GM18508 (cell line): ENCODE measurements around the gene BAG3.

Experiments
- ATAC-seq: cut with Tn5 transposase; IDR thresholded peaks from one replicate; pipeline ENCODE4 v1.9.1; 2021; ENCODE audit warnings: moderate number of reproducible peaks; ENCODE audit not compliant: insufficient read depth, unreplicated experiment

BAG3 gene

DNA sequence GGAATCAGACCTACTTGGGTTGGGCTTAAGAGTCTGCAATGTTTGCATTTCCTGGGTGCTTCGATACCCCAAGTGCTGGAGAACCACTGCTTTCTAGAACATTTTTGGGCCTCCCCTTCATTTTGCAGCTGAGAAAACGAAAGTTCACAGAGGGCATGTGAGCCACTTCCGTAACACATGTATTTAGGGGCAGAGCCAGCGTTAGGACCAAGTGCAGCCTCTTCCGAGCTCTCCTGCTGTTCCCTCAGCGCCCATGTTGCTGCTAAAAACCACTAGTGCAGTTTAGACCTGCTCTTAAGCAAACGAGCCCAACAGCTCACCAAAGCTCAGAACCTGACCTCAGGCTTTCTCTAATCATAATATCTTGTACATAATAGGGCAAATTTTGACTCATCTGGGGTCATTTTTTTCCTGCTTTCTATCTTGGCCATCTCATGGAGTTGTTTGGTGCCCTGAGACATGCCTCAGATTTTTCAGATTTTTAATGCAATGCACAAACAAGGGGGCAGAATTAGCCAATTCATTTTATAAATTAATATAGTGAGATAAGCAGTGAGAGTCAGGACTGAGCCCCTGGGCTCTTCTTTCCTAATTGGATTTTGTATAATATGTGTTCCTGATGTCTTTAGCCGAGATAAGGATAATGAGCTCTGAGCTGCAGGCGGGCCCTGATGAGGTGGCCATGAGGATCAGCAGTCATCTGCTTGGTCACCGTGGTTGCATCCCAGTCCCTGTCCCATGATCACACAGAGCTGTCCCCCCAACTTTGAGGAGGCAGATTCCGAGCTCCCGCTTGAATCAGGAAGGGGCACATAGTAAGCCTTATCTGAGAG is 12.9 kb downstream of the BAG3 start:
- no peak for ATAC-seq

GRCh38 chr10:119665901-119666708 is 14.9 kb downstream of the BAG3 start:
- no peak for ATAC-seq

GRCh38 chr10:119666709-119667004 is 15.5 kb downstream of the BAG3 start:
- ATAC-seq, result no peak

DNA sequence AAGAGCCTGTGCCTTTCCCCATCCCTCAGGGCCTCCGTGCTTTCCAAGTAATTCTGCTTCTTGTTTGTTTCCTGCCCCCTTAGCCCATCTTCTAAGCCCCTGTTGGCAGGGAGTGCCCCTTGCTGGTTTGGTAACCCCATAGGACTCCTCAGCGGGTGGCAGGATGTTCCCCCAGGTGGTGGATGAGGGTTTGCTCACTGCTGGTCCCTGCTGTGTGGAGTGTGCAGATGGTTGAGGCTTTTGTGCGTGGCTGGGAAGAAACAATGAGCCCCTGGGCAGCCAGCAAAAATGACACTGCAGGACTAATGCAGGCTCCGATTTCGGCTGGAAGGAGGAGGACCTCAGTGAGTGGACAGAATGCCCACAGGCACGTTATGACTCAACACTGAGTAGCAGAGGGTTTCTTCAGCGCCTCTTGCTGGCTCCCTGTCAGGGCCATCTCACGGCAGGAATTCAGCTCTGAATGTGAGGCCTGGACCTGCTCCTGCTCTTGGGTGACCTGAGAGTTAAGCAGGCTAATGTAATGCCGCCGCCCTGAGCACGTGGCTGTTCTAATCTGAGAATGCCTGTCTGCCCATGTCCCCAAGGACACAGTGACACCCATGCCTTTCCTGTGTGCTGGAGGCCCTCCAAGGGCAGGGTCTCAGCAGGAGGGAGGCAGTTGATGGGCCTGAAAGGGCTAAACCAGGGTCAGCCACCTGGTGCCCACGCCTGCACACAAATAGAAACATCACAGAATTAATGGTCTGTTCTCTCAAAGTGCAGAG is 16.6 kb downstream of the BAG3 start:
- no peak for ATAC-seq

DNA sequence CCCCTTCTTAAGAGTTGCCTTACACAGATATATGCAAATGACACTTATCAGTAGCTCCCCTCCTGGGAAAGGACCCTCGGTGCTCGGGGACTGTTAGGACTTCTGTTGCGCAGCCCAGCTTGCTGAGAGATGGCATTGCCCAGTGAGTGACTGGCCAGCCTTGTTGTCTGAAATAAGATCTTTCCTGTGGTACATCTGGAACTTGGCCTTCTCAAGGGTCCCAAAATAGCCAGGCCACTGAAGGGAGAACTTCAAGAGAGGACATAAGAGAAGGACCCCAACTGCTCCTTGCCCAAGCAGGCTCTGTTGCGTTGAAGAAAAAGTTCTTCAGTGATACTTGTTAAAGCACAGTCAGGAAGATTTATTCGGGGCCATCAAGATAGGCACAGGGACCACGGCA is 17.3 kb downstream of the BAG3 start:
- ATAC-seq, result no peak

DNA sequence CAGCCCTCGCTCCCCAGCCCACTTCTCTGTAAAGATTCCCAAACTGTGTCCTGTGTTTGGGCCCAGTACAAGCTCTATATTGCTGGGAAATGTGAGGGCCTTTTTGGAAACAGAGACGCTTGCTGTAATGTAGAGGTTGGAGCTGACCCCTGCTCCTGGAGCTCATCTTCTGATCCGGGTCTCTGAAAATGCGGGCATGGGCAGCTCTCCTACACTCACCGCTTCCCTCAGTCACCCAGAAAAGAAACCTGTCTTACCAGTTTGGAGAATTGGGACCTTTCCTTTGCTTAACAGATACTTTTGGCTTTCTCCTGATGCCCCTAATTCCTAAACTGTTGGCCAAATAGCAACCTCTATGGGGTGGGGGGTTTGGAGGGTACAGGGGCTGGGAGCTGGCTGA is 18.2 kb downstream of the BAG3 start:
- no peak for ATAC-seq

DNA sequence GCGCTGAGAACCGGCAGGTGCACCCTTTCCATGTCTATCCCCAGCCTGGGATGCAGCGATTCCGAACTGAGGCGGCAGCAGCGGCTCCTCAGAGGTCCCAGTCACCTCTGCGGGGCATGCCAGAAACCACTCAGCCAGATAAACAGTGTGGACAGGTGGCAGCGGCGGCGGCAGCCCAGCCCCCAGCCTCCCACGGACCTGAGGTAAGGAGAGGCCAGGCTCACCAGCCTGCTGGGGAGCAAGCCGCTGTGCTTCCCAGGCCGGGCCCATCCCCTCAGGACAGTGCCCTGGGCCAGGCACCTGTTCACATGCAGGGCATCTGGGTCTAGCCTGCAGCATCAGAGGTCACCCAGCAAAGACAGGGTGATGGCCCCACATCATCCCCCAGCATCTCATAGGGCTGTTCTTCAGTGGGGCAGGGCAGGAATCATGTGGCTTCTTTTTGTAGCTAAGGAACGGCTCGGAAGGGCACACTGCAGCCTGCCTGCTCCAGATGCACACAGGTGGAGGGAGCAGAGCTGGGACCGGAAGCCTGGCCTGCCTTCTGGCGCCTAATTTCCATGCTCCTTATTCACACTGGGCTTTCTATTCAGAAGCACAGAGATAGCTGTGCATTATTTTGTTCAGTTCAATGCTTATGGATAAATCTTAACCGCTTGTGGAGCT is 18.9 kb downstream of the BAG3 start:
- no peak for ATAC-seq

- no peak for ATAC-seq
Observed at GRCh38 chr10:119670717-119671116, 19.5 kb downstream of the BAG3 start.

GRCh38 chr10:119671381-119671780 is 20.2 kb downstream of the BAG3 start:
- ATAC-seq, result no peak

- ATAC-seq, result no peak
Observed at GRCh38 chr10:119672291-119672690, 21.1 kb downstream of the BAG3 start.

- no peak for ATAC-seq
Observed at GRCh38 chr10:119673271-119673670, 22.1 kb downstream of the BAG3 start.

DNA sequence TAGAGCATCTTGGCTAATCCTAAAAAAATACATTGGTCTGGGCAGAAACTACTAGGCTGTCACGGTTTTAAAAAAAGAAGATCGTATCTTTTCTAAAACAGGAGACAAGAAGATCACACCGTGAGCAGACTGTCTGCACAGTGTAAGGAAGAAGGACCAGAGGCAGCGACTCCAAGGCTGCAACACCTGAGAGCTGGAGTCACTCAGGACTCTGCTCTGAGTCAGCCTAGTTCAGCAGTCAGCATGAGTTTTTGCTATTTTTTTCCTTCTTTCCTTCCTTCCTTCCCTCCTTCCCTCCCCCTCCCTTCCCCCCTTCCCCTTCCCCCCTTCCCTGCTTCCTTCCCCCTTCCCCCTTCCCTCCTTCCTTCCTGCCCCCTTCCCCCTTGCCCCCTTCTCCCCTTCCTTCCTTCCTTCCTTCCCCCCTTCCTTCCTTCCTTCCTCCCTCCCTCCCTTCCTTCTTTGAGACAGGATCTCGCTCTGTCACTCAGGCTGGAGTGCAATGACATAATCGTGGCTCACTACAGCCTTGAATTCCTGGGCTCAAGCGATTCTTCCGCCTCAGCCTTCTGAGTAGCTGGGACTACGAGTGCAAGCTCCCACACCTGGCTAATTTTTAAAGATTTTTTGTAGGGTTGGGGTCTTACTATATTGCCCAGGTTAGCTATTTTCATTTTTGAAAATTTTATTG is 24.4 kb downstream of the BAG3 start:
- ATAC-seq, result no peak

DNA sequence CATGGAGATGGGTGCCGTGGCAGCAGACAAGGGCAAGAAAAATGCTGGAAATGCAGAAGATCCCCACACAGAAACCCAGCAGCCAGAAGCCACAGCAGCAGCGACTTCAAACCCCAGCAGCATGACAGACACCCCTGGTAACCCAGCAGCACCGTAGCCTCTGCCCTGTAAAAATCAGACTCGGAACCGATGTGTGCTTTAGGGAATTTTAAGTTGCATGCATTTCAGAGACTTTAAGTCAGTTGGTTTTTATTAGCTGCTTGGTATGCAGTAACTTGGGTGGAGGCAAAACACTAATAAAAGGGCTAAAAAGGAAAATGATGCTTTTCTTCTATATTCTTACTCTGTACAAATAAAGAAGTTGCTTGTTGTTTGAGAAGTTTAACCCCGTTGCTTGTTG is 25.9 kb downstream of the BAG3 start:
- ATAC-seq, result no peak

DNA sequence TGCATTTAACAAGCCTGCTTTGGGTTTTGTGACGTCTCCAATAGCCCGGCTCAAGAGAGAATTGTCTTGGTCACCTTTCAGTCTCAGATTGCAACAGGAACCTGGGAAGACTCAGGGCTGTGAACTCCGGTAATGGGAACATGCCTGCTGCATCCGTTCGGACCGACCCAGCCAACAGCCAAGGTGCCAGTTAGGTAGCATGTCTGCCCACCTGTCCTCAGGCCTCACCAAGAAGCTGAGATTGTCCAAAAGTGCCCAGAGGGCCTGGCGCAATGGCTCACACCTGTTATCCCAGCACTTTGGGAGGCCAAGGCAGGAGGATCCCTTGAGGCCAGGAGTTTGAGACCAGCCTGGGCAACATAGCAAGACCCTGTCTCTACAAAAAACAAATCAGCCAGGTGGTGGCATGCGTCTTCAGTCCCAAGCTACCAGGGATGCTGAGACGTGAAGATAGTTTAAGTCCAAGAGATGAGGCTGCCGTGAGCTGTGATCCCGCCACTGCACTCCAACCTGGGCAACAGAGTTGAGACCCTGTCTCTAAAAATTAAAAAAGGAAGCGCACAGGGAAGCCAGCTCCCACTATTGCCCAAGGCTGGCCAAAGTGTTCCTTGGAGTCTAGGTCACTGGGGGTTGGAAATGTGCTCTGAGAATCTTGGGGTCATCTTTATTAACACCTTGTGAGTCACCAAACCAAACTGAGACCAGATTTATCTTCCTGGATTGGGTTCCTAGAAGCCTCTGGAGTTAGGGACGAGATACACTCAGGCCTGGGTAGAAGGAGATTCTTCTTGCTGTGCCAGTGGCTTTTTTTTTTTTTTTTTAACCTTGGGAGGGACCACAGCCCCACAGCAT is 26.9 kb downstream of the BAG3 start:
- ATAC-seq, result no peak

DNA sequence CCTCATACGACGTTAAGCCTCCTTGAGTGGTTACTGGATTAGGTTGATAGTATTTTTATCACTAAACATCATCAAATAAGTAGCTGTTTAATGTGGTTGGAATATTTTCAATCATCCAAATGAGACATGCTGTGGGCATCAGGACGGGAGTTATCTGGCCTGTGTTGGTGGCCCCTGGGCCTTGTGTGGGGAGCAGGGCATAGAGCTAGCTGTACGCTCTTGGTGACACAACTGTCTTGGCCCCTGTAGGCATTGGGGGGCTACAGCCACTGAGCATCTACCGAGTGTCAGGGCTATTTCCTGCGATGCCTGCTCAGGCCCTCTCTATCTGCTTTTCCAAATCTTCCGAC is 28.3 kb downstream of the BAG3 start:
- no peak for ATAC-seq

GRCh38 chr10:119680050-119680449 is 28.9 kb downstream of the BAG3 start:
- no peak for ATAC-seq

- ATAC-seq, result no peak
Observed at GRCh38 chr10:119680650-119681081, 29.5 kb downstream of the BAG3 start.

- ATAC-seq, result no peak
Observed at GRCh38 chr10:119686465-119687191, 35.4 kb downstream of the BAG3 start.
